ENCODE data around the gene ATP6V1C2. TPM values are rescaled to one million over a fixed set of nuclear protein-coding genes. Genes with fewer than 3 reads are reported as not detected.

Gene ATP6V1C2
- total and polyA plus RNA-seq, 2 donors from 2014 or later: 4.2 to 38.0 TPM

DNA sequence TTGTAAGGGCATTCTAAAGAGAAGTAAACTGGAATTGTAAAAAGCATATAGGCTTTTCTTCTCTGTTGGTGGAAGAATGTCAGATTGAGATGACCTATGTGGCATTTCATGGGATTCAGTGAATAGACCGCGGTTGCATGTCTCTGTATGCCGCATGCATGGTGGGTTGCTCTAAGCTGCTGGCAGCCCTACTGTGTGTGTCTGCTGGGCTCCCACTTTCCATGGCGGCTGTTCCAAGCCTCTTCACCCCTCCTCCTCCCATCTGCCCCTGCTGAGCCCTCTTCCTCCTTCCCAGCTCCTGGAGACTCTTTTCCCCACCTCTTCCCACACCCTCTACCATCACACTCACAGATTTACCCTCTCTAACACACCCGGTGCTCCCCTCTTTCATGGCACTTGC is 12.6 kb downstream of the ATP6V1C2 start:
- Histone ChIP-seq H3K9ac (ENCODE audit: low read length in 3 of 3) (no peak overlapping the region), H3K36me3 (ENCODE audit: control insufficient read depth in 2 of 3, insufficient read depth in 3 of 3, low read length in 3 of 3) (no peaks in the 10 kb centered on the region), H3K4me1 (ENCODE audit: control insufficient read depth in 2 of 3, insufficient read depth in 2 of 3, low read depth in 1 of 3, low read length in 3 of 3) (no peaks in the 10 kb centered on the region), H3K9me3 (ENCODE audit: control insufficient read depth in 2 of 3, insufficient read depth in 1 of 3, low read length in 3 of 3) (no peaks in the 10 kb centered on the region), H3K27me3 (ENCODE audit: control insufficient read depth, insufficient read depth, low read length) (no peaks in the 10 kb centered on the region), H3K27ac (ENCODE audit: low read depth in 2 of 2, low read length in 2 of 2) (no peak overlapping the region), H3K4me3 (ENCODE audit: low read length in 3 of 3) (no peak overlapping the region)
- no peak for TF ChIP-seq CTCF (IDR thresholded peaks at IDR 0.05; ENCODE audit: borderline replicate concordance, extremely low read depth, insufficient read depth)
- DNase-seq: no peak
- intact Hi-C loops (cut with DNase I): loop anchor here (10.0 kb wide), 1 partner anchor 861 kb away; no protein-coding TSS in a partner anchor
- no peak for FAIRE-seq

DNA sequence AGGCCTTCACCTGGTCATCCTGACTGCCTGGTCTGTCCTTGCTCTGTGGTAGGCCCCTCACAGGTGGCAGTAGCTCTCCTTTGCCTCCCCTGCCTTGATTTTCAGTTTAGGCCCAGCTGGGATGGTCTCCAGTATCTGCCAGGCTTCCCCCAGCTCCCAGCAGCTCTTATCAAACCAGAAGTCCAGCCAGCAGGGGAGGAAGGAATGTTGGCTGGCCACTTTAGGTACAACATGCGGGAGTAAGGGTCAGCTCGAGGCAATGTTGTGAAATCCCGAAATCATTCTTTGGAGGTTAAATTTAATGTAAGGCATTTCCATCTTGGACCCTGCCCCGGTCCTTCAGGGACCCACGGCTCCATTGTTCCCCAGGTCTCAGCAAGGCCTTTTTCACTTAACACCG is 16.8 kb downstream of the ATP6V1C2 start:
- no peaks in the 10 kb centered on the region for H3K27me3 ChIP-seq (ENCODE audit: control insufficient read depth, insufficient read depth, low read length)
- no peak for FAIRE-seq
- no peak overlapping the region for H3K9ac ChIP-seq (ENCODE audit: low read length in 3 of 3)
- no peaks in the 10 kb centered on the region for H3K9me3 ChIP-seq (ENCODE audit: control insufficient read depth in 2 of 3, insufficient read depth in 1 of 3, low read length in 3 of 3)
- intact Hi-C loops (cut with DNase I): loop anchor here (10.0 kb wide), 1 partner anchor 857 kb away; no protein-coding TSS in a partner anchor
- no peak for DNase-seq
- no peaks in the 10 kb centered on the region for H3K36me3 ChIP-seq (ENCODE audit: control insufficient read depth in 2 of 3, insufficient read depth in 3 of 3, low read length in 3 of 3)
- no peak for TF ChIP-seq CTCF (IDR thresholded peaks at IDR 0.05; ENCODE audit: borderline replicate concordance, extremely low read depth, insufficient read depth)
- no peaks in the 10 kb centered on the region for H3K4me1 ChIP-seq (ENCODE audit: control insufficient read depth in 2 of 3, insufficient read depth in 2 of 3, low read depth in 1 of 3, low read length in 3 of 3)
- no peak overlapping the region for H3K27ac ChIP-seq (ENCODE audit: low read depth in 2 of 2, low read length in 2 of 2)
- no peak overlapping the region for H3K4me3 ChIP-seq (ENCODE audit: low read length in 3 of 3)

- no peak overlapping the region for H3K9ac ChIP-seq (ENCODE audit: low read length in 3 of 3)
- no peaks in the 10 kb centered on the region for H3K27me3 ChIP-seq (ENCODE audit: control insufficient read depth, insufficient read depth, low read length)
- H3K27ac ChIP-seq (ENCODE audit: low read depth in 2 of 2, low read length in 2 of 2): no peak overlapping the region
- DNase-seq: no peak
- no peak for FAIRE-seq
- no peak overlapping the region for H3K4me3 ChIP-seq (ENCODE audit: low read length in 3 of 3)
- no peaks in the 10 kb centered on the region for H3K36me3 ChIP-seq (ENCODE audit: control insufficient read depth in 2 of 3, insufficient read depth in 3 of 3, low read length in 3 of 3)
- intact Hi-C loops (cut with DNase I): no loop called here
- no peak for TF ChIP-seq CTCF (IDR thresholded peaks at IDR 0.05; ENCODE audit: borderline replicate concordance, extremely low read depth, insufficient read depth)
- no peaks in the 10 kb centered on the region for H3K4me1 ChIP-seq (ENCODE audit: control insufficient read depth in 2 of 3, insufficient read depth in 2 of 3, low read depth in 1 of 3, low read length in 3 of 3)
- no peaks in the 10 kb centered on the region for H3K9me3 ChIP-seq (ENCODE audit: control insufficient read depth in 2 of 3, insufficient read depth in 1 of 3, low read length in 3 of 3)
Observed at GRCh38 chr2:10740226-10740625, 18.8 kb downstream of the ATP6V1C2 start.

DNA sequence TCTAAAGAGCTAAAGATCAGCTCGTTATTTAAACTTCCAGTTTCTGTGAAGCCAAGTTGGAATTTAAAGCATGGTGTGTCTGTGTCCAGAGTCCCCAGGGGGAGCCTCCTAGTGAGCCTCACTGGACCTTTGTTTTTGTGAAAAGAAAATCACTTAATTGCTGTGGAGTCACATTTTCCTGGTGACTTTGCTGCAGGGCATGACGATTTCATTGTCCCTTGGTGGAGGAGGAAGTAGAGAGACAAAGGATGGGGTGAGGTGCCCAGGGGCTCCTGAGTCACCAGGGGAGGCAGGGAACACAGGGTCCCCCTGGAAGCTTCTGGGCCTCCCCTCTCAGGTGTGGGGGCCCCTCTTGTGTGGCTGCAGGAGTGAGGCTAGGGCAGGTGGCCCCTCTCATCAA is 19.7 kb downstream of the ATP6V1C2 start:
- H3K4me3 ChIP-seq (ENCODE audit: low read length in 3 of 3): no peak overlapping the region
- no peak for TF ChIP-seq CTCF (IDR thresholded peaks at IDR 0.05; ENCODE audit: borderline replicate concordance, extremely low read depth, insufficient read depth)
- H3K9me3 ChIP-seq (ENCODE audit: control insufficient read depth in 2 of 3, insufficient read depth in 1 of 3, low read length in 3 of 3): no peaks in the 10 kb centered on the region
- intact Hi-C loops (cut with DNase I): no loop called here
- no peak for DNase-seq
- H3K4me1 ChIP-seq (ENCODE audit: control insufficient read depth in 2 of 3, insufficient read depth in 2 of 3, low read depth in 1 of 3, low read length in 3 of 3): no peaks in the 10 kb centered on the region
- H3K27ac ChIP-seq (ENCODE audit: low read depth in 2 of 2, low read length in 2 of 2): no peak overlapping the region
- no peak for FAIRE-seq
- H3K27me3 ChIP-seq (ENCODE audit: control insufficient read depth, insufficient read depth, low read length): no peaks in the 10 kb centered on the region
- H3K9ac ChIP-seq (ENCODE audit: low read length in 3 of 3): no peak overlapping the region
- no peaks in the 10 kb centered on the region for H3K36me3 ChIP-seq (ENCODE audit: control insufficient read depth in 2 of 3, insufficient read depth in 3 of 3, low read length in 3 of 3)

Data from kidney (tissue), 14 donors.